ENCODE data around the gene SLC17A3.

The SLC17A3 gene

GRCh38 chr6:25874822-25875562 lies 949 bp upstream of the SLC17A3 start:
- no peak for DNase-seq (ENCODE audit: low spot score)
- ChIA-PET POLR2A (ENCODE audit: low non-redundant PET) (no interaction called here), CTCF (interaction anchor here (0.6 kb wide), 1 partner anchor 31 kb away, joined by 3 read pairs; no protein-coding TSS in a partner anchor)
- no peak for TF ChIP-seq CTCF (conservative IDR thresholded peaks at IDR 0.05; ENCODE audit: low read depth)
- H3K27ac ChIP-seq: no peak overlapping the region

- no peak for TF ChIP-seq CTCF (conservative IDR thresholded peaks at IDR 0.05; ENCODE audit: low read depth)
- POLR2A ChIA-PET (ENCODE audit: low non-redundant PET): no interaction called here
- no peak for DNase-seq (ENCODE audit: low spot score)
- H3K27ac ChIP-seq: no peak overlapping the region
- CTCF ChIA-PET: no interaction called here
Measured at GRCh38 chr6:25872814-25873213, 1.2 kb downstream of the SLC17A3 start.

GRCh38 chr6:25869840-25870239 lies 4.2 kb downstream of the SLC17A3 start:
- DNase-seq (ENCODE audit: low spot score): no peak
- TF ChIP-seq CTCF (conservative IDR thresholded peaks at IDR 0.05; ENCODE audit: low read depth): no peak
- no peak overlapping the region for H3K27ac ChIP-seq
- POLR2A ChIA-PET (ENCODE audit: low non-redundant PET): no interaction called here
- CTCF ChIA-PET: interaction anchor here (0.5 kb wide), 1 partner anchor 89 kb away, joined by 5 read pairs; no protein-coding TSS in a partner anchor

GRCh38 chr6:25868436-25869183 lies 5.4 kb downstream of the SLC17A3 start:
- no peak overlapping the region for H3K27ac ChIP-seq
- CTCF ChIA-PET: no interaction called here
- no peak for TF ChIP-seq CTCF (conservative IDR thresholded peaks at IDR 0.05; ENCODE audit: low read depth)
- DNase-seq (ENCODE audit: low spot score): no peak
- POLR2A ChIA-PET (ENCODE audit: low non-redundant PET): no interaction called here

GRCh38 chr6:25866011-25866410 lies 8.0 kb downstream of the SLC17A3 start:
- CTCF ChIA-PET: no interaction called here
- TF ChIP-seq CTCF (conservative IDR thresholded peaks at IDR 0.05; ENCODE audit: low read depth): no peak
- no peak for DNase-seq (ENCODE audit: low spot score)
- POLR2A ChIA-PET (ENCODE audit: low non-redundant PET): no interaction called here
- H3K27ac ChIP-seq: no peak overlapping the region

- ChIA-PET POLR2A (ENCODE audit: low non-redundant PET) (interaction anchor here (0.7 kb wide), 1 partner anchor 63 kb away, joined by 3 read pairs; no protein-coding TSS in a partner anchor), CTCF (interaction anchor here (0.5 kb wide), 1 partner anchor 84 kb away, joined by 3 read pairs; no protein-coding TSS in a partner anchor)
- no peak for DNase-seq (ENCODE audit: low spot score)
- TF ChIP-seq CTCF (conservative IDR thresholded peaks at IDR 0.05; ENCODE audit: low read depth): no peak
- no peak overlapping the region for H3K27ac ChIP-seq
Measured at GRCh38 chr6:25863360-25863759, 10.7 kb downstream of the SLC17A3 start.
